GM19193 (cell line): ENCODE data around the gene ZNF574.

ENCODE experiments used
- POLR2A ChIP-seq: IDR thresholded peaks from 4 replicates; pipeline ENCODE4 v1.6.1; 2011; ENCODE audit not compliant: insufficient read depth, insufficient read length; ENCODE audit errors: extremely low read depth

ZNF574 gene

GRCh38 chr19:42108527-42109389 lies 32.8 kb downstream of the ZNF574 start:
- TF ChIP-seq POLR2A, result no peak

DNA sequence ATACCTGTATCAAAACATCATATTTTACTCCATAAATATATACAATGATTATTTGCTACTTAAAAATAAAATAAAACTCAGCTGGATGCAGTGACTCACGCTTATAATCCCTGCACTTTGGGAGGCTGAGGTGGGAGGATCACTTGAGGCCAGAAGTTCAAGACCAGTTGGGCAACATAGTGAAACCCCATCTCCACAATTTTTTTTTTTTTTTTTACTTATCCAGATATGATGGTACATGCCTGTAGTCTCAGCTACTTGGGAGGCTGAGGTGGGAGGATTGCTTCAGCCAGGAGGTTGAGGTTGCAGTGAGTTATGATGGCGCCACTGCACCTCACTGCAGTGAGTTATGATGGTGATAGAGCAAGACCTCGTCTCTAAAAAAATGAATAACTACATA lies 33.9 kb downstream of the ZNF574 start:
- TF ChIP-seq POLR2A, result no peak

DNA sequence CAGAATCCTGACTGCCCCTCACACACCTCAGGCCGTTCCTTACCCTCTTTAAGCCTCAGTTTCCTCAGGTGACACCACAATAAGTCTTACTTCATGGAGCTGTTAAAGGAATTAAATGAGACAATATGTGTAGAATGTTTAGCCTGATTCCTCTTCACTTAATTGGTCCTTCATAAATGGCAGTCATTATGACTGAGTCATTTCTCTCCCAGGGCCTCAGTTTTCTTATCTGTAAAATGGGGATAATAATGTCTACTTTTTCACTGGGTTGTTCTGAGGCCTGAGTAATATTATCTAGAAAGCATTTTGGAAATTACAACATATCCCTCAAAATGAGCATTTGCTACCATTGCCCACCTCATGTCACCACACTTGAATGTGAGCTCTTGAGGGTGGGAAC lies 34.7 kb downstream of the ZNF574 start:
- no peak for TF ChIP-seq POLR2A

- no peak for TF ChIP-seq POLR2A
Observed at GRCh38 chr19:42111384-42111783, 35.4 kb downstream of the ZNF574 start.

DNA sequence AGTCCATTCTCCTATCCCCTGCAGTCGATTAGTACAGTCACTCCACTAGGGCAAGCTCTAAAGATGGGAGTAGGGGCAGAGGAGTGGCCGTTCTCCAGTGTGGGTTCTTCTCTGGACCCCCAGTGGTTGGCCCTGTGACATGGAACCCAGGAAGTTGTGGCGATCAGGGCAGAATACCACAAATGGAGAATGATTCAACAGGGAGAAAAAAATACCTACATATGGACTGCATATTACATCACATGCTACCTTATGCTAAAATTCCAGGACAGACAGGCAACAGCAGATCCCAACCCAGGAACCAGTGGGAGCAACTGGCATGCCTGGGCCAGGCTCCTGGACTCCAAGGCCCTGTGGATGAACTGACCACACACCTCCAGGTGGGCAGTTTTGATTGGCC lies 35.8 kb downstream of the ZNF574 start:
- no peak for TF ChIP-seq POLR2A

GRCh38 chr19:42113641-42114348 lies 37.8 kb downstream of the ZNF574 start:
- no peak for TF ChIP-seq POLR2A

DNA sequence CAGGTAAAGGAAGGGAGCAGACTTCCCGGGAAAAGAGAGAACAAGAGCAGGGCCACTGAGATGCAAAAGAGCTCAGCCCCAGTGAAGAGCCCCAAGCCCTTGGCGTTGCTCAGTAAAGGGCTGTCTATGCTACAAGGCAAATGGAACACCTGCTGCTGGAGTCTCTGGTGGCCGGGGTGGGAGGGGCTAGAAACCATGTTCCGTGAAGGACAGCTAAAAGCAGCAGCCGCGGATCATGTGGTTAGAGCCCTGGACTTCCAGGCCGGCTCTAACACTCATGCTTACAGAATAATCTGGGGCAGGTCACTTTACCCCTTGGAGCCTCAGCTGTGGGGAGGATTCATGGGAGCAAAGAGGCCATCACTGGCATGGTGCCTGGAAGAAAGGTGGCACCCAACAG lies 38.4 kb downstream of the ZNF574 start:
- TF ChIP-seq POLR2A, result peak; percentile 35

- no peak for TF ChIP-seq POLR2A
Observed at GRCh38 chr19:42115219-42115618, 39.3 kb downstream of the ZNF574 start.

- no peak for TF ChIP-seq POLR2A
Observed at GRCh38 chr19:42115705-42116104, 39.7 kb downstream of the ZNF574 start.

DNA sequence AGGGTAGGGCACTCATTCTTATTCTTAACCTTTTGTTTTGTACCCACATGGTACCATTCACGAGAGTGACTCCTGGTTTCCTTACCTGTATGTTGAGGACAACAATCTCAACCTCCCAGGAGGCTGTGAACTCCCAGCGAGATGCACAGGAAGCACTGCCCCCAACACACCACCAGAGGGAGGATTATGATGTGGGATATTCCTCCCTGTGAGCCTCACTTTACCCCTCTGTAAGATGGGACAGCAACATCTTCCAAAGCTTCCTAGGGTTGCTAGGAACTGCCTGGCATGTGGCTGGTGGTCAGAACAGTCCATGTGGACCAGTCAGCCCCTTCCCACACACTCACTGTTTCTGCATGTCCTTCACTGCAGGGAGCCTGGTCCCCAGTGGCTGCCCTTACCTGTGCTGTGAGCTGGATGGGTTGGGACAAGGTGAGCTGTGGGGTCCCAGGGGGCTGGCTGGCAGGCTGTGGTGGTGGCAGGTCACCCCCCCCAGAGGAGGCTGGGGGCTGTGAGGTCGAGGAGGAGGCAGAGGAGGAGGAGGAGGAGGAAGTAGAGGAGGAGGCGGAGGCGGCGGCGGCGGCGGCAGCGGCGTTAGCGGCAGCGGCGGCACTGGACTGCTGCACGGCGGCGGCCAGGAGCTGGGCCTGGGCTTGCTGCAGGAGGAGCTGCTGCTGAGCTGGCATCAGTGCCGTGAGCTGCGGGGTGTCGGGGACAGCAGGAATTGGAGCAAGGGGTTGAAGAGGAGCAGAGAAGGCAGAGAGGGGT lies 40.5 kb downstream of the ZNF574 start:
- TF ChIP-seq POLR2A, result no peak

DNA sequence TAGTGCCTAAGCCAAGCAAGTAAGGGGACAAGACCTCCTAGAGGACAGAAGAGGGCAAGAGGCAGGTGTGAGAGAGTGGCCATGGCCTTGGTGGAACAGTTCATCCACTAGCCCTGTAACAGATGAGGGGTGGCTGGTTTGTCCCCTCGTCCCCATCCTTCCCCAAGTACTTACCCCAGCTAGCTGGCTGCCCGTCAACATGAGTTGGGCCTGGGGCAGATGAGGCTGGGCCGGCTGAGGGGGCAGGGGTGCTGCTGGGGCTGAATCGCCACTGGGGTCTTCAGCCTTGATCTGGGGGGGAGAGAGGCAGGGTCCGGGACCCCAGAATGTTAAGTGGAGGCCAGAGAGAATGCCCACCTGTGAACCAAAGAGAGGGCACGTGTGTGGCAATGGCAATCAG lies 41.1 kb downstream of the ZNF574 start:
- no peak for TF ChIP-seq POLR2A

GRCh38 chr19:42120276-42120980 lies 44.5 kb downstream of the ZNF574 start:
- TF ChIP-seq POLR2A, result no peak

- no peak for TF ChIP-seq POLR2A
Observed at GRCh38 chr19:42121036-42121621, 45.2 kb downstream of the ZNF574 start.

GRCh38 chr19:42121656-42122069 lies 45.7 kb downstream of the ZNF574 start:
- TF ChIP-seq POLR2A, result no peak
